Raji (cell line): Measurements from ENCODE around the gene GPR156.

Experiments
- POLR2A ChIP-seq: IDR thresholded peaks from 2 replicates; pipeline ENCODE4 v1.6.1; 2011; ENCODE audit warnings: low read depth, low read length, control low read depth; ENCODE audit not compliant: insufficient read depth

The GPR156 gene

DNA sequence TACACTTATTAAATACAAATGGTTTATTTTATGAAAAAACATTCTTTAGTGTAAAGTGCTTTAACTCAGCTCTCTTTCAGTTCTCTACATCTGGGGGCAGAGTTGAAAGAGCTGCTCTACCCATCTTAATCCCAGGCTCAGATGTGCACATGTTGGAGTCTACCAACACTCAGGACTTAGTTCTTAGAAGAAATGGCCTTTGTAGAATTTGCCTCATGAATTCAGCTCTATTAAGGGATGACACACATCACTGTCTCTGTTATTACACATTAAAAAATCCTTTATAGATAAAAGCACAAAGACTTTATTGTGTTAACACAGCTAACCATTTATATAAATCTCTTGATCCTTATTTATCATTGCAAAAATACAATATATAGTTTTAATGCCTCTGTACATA is 159.0 kb downstream of the GPR156 start:
- TF ChIP-seq POLR2A, result no peak

DNA sequence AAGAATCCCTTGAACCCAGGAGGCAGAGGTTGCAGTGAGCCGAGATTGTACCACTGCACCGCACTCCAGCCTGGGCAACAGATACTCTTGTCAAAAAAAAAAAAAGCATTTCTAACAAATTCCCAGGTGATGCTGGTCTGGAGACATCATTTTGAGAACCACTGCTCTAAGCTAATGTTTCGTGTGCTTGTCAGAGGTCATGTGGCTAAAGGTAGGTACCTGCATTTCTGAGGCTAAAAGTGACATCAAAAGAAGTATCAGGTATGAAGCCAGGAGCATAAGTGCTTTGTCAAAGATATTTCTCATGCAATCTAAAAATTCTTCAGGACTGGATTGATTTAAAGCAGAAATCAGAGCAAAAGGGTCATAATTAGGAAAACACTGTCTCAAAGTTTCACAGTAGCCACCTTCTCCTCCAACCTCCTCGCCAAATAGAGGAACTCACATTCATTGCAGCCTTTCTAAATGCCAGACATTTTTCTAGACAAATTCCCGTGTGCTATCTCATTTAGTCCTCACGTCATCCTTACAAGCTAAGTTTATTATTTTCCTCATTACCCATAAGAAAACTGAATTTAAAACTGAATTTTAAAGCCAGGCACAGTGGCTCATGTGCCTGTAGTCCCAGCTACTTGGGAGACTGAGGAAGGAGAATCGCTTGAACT is 165.0 kb downstream of the GPR156 start:
- TF ChIP-seq POLR2A, result no peak
